K562 (cell line): ENCODE data around the gene ZNF32. TPM values are rescaled to one million over a fixed set of nuclear protein-coding genes. Genes with fewer than 3 reads are reported as not detected.
A peak's percentile ranks its signal among the peaks of the same experiment; 100 is the strongest.

Source experiments
- FOXJ3 ChIP-seq: sonication (generic); formaldehyde crosslinking; IDR thresholded peaks from 2 replicates; pipeline ENCODE4 v1.4.0; 2020; ENCODE audit warnings: mild to moderate bottlenecking, missing genetic modification reagents
- FUS ChIP-seq: fragments of 200-400 bp; formaldehyde crosslinking; optimal IDR thresholded peaks from 2 replicates; pipeline ENCODE3; 2017; ENCODE audit warnings: low read depth, low read length
- GABPB1 ChIP-seq: sonication (generic); formaldehyde crosslinking; IDR thresholded peaks from 2 replicates; pipeline ENCODE4 v1.8.0; 2022; ENCODE audit warnings: mild to moderate bottlenecking, missing genetic modification reagents
- IRF2 ChIP-seq: sonication (generic); formaldehyde crosslinking; IDR thresholded peaks from 2 replicates; pipeline ENCODE4 v1.8.1; 2022; ENCODE audit warnings: mild to moderate bottlenecking, missing genetic modification reagents
- L3MBTL2 ChIP-seq: fragments of 450-650 bp; IDR thresholded peaks from 2 replicates; pipeline ENCODE4 v1.6.1; 2016; ENCODE audit warnings: mild to moderate bottlenecking, moderate library complexity
- MEIS2 ChIP-seq: fragments of 450-650 bp; IDR thresholded peaks from 2 replicates; pipeline ENCODE4 v1.6.1; 2014; ENCODE audit warnings: mild to moderate bottlenecking; ENCODE audit not compliant: partially characterized antibody
- PBX2 ChIP-seq, 2 experiments: IDR thresholded peaks in 1 of 2; conservative IDR thresholded peaks in 1 of 2; 2 replicates each; pipeline ENCODE4 v1.6.1; 2016; ENCODE audit warnings: low read depth in 2 of 2, mild to moderate bottlenecking in 1 of 2, missing compliant biosample characterization in 1 of 2, missing genetic modification characterization in 1 of 2, moderate library complexity in 1 of 2
- PHF8 ChIP-seq: fragments of 200-600 bp; sonication (generic); IDR thresholded peaks from 2 replicates; pipeline ENCODE4 v1.6.1; 2012; ENCODE audit warnings: mixed run types, mild to moderate bottlenecking, inconsistent platforms, low read length, moderate library complexity, borderline replicate concordance
- PHTF2 ChIP-seq: fragments of 250-450 bp; sonication (Bioruptor Pico); IDR thresholded peaks from 2 replicates; pipeline ENCODE4 v1.5.0; 2021; ENCODE audit warnings: mild to moderate bottlenecking
- PKNOX1 ChIP-seq: fragments of 450-650 bp; IDR thresholded peaks from 2 replicates; pipeline ENCODE4 v1.6.1; 2016
- PRMT5 ChIP-seq: sonication (generic); formaldehyde crosslinking; IDR thresholded peaks from 2 replicates; pipeline ENCODE4 v1.5.0; 2020; ENCODE audit warnings: missing genetic modification reagents
- RREB1 ChIP-seq: fragments of 250-450 bp; sonication (Bioruptor Pico); IDR thresholded peaks from 2 replicates; pipeline ENCODE4 v1.4.0; 2020
- SMARCE1 ChIP-seq: fragments of 450-650 bp; IDR thresholded peaks from 2 replicates; pipeline ENCODE4 v1.7.1; 2016; ENCODE audit warnings: mild to moderate bottlenecking
- STAG1 ChIP-seq: sonication (generic); formaldehyde crosslinking; IDR thresholded peaks from 2 replicates; pipeline ENCODE4 v1.5.0; 2020; ENCODE audit warnings: missing genetic modification reagents, borderline replicate concordance
- ZBTB17 ChIP-seq: fragments of 450-650 bp; formaldehyde crosslinking; IDR thresholded peaks from 2 replicates; pipeline ENCODE4 v1.4.0; 2020; ENCODE audit warnings: mild to moderate bottlenecking
- ZNF134 ChIP-seq: fragments of 250-450 bp; sonication (Bioruptor Pico); conservative IDR thresholded peaks from 2 replicates; pipeline ENCODE4 v1.4.0; 2020
- ZNF217 ChIP-seq: sonication (generic); formaldehyde crosslinking; IDR thresholded peaks from 2 replicates; pipeline ENCODE4 v1.8.0; 2022; ENCODE audit warnings: mild to moderate bottlenecking, missing genetic modification reagents
- ZNF232 ChIP-seq: sonication (generic); formaldehyde crosslinking; IDR thresholded peaks from 2 replicates; pipeline ENCODE4 v1.8.0; 2022; ENCODE audit warnings: mild to moderate bottlenecking, missing genetic modification reagents
- ZNF24 ChIP-seq: fragments of 450-650 bp; IDR thresholded peaks from 2 replicates; pipeline ENCODE4 v1.6.1; 2016
- ZNF76 ChIP-seq: fragments of 250-450 bp; sonication (Bioruptor Pico); IDR thresholded peaks from 2 replicates; pipeline ENCODE4 v1.4.0; 2020; ENCODE audit warnings: mild to moderate bottlenecking, moderate library complexity, borderline replicate concordance
- ZNF766 ChIP-seq: fragments of 200-800 bp; sonication (Bioruptor generic); conservative IDR thresholded peaks from 2 replicates; pipeline ENCODE4 v1.6.1; 2016; ENCODE audit warnings: missing genetic modification characterization, missing compliant biosample characterization
- polyA plus RNA-seq, 8 experiments: library from polyadenylated mRNA; depleted of rRNA in 4 of 8; stranded (reverse) in 5 of 8; unstranded in 3 of 8; fragments of >200 nt; fragmentation: Nextera tagmentation in 2 of 8; fragmentation: Illumina TruSeq in 1 of 8; extraction: Ambion mirVana in 2 of 8; extraction: Trizol in 1 of 8; gene quantifications; 2 replicates each; pipeline versions ENCODE4 v1.2.1 to v1.2.3, GENCODE V29; 2011 to 2014; ENCODE audit warnings: inconsistent platforms in 1 of 8, missing spikeins in 1 of 8
- total RNA-seq, 7 experiments: library from RNA; depleted of rRNA in 6 of 7; stranded (reverse); fragments of >200 nt in 6 of 7; fragmentation: Illumina TruSeq in 2 of 7; extraction: Trizol in 2 of 7; gene quantifications; 2 replicates each; pipeline versions ENCODE4 v1.2.1 to v1.2.3, GENCODE V29; 2011 to 2021; ENCODE audit warnings: low replicate concordance in 1 of 7

ZNF32 gene
- total and polyA plus RNA-seq, 9 of the 15 experiments (the other 6 are each of a cell fraction or from before 2014, with no cell fraction given), result 17.3 to 57.0 (median 26.3) TPM

GRCh38 chr10:43599333-43599732 lies 49.3 kb downstream of the ZNF32 start (continued):
- TF ChIP-seq PRMT5 (CRISPR knock-in tag) (no peak), SMARCE1 (peak; percentile 62), ZNF24 (no peak), ZNF766 (CRISPR knock-in tag) (peak; percentile 100), RREB1 (no peak), PKNOX1 (peak; percentile 47), ZNF217 (CRISPR knock-in tag) (no peak), ZBTB17 (CRISPR knock-in tag) (no peak), STAG1 (CRISPR knock-in tag) (no peak), GABPB1 (CRISPR knock-in tag) (no peak), ZNF232 (no peak), PHF8 (no peak), MEIS2 (peak; percentile 66), FOXJ3 (CRISPR knock-in tag) (no peak), ZNF134 (CRISPR knock-in tag) (no peak), FUS (no peak), L3MBTL2 (peak; percentile 84), IRF2 (no peak), ZNF76 (0 out of 2 replicates have a peak, but pooled peaks have one; percentile 32), PHTF2 (no peak), PBX2 (CRISPR knock-in tag; IDR thresholded peaks at IDR 0.05; ENCODE audit: low read depth) (no peak), PBX2 (tag; conservative IDR thresholded peaks at IDR 0.05; ENCODE audit: low read depth) (peak; percentile 43; the same call in 1 of the 2 replicates)
